T-helper 2 cell (primary cell): Measurements from ENCODE around the gene CGB2.

Experiments
- DNase-seq, 5 experiments: peaks; one replicate each; pipeline versions ENCODE4 v3.0.0 to v3.0.0-alpha.2; 2012 to 2022
- total RNA-seq, 2 donors: gene quantifications; one replicate each; lab custom pipeline; 2026; lab: John Stamatoyannopoulos, UW

Gene CGB2
- 0 reads per million in 2 donors for total RNA-seq

DNA sequence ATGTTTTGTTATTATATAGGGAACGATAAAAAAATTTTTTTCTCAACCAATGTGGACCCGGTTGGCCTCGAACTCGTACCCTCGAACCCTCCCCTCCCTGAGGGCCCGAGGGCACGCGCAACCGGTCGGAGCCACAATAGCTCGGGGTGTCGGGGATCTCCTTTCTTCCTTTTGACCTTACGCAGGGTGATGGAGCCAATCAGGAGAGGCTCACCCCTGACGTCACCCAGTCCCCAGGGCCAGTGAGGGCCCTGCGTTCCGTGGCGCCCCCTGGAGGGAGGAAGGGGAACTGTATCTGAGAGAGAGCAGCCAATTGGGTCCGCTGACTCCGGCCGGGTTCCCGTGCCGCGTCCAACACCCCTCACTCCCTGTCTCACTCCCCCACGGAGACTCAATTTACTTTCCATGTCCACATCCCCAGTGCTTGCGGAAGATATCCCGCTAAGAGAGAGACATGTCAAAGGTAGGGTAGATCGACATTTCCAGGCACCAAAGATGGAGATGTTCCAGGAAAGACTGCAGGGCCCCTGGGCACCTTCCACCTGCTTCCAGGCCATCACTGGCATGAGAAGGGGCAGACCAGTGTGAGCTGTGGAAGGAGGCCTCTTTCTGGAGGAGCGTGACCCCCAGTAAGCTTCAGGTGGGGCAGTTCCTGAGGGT, at the start of gene CGB2:
CGB2 (plus strand) TSS at position 249 of the 660 bp plus-strand sequence; CDS start at position 455, 206 bp downstream.
- DNase-seq = peak in 4 of 5 experiments; percentile 32 to 77 (median 42)

DNA sequence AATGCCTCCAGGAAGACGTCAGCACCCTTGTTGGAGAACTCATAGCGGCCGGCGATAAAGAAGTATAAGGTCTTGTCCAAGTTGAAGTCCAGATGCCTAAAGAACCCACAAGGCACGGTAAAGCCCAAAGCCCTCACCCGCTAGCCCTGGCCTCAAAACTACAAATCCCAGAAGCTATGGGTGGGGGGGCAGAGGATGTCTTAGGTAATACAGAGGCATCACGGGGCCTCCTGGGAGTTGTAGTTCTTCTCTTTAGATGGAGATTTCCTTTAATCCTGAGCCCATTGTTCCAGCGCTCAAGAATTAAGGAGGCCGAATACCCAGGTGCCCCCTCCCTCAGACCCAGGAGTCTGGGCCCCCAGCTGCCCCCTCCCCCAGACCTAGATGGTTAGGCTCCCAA, 49.4 kb upstream of the CGB2 start:
- DNase-seq = no peak

GRCh38 chr19:48985711-48986110, 46.0 kb upstream of the CGB2 start:
- DNase-seq = no peak

- DNase-seq = no peak
These were observed 45.5 kb upstream of the CGB2 start for GRCh38 chr19:48986211-48986610.

DNA sequence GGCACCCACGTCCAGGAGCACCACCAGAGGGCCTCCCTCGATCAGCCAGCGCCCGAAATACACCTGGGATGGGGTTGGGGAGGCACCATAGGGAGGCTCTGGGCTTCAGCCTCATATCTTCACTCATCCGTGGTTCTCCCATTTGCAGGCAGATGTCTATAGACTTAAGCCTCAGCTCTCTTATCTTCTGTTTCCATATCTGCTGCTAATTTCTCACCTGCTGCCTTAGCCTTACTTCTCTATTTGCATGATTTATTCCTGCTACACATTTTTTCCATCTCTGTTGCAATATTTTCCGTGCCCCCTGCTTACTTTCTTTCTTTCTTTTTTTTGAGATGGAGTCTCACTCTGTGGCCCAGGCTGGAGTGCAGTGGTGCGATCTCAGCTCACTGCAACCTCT, 44.4 kb upstream of the CGB2 start:
- DNase-seq = no peak

DNA sequence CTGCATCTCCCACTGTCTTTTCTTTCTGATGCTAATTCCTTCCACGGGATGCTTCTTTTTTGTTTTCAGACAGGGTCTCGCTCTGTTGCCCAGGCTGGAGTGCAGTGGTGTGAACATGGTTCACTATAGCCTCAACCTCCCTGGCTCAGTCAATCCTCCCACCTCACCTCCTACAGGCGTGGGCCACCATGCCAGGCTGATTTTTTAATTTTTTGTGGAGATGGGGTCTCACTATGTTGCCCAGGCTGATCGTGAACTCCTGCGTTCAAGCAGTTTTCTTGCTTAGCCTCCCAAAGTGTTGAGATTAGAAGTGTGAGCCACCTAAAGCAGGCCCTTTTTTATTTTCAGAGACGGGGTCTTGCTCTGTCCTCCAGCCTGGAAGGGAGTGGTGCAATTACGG, 43.4 kb upstream of the CGB2 start:
- no peak for DNase-seq

- DNase-seq = no peak
These were observed 42.8 kb upstream of the CGB2 start for GRCh38 chr19:48988860-48989259.

DNA sequence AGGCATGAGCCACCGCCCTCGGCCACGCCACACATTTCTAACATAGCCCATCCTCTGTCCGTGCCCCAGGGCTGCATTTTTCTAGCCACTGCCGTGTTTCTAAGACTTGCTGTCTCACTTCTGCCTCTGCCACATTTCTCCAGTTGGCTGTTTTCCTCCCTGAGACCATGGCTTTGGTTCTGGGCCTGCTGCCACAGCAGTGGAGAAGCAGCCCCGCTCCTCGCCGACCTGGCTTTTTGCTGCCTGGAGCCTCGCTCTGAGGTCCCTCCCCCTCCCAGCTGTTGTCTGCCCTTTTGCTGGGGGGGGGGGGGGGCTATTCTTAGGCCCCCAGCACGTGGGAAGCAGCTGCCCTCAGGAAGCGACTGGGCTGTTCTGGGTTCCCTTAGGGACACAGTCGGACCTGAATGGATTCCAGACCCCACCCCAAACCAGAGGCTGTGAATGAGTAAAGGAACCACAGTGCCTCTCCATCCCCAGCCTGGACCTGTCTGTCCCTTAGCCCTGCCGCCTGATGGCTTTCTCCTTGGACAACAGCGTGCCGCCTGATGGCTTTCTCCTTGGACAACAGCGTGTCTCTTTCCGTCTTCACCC, 41.9 kb upstream of the CGB2 start:
- DNase-seq = no peak

- DNase-seq = no peak
These were observed 41.3 kb upstream of the CGB2 start for GRCh38 chr19:48990400-48990799.

- DNase-seq = no peak
These were observed 40.6 kb upstream of the CGB2 start for GRCh38 chr19:48991011-48991609.

GRCh38 chr19:48991873-48992580, 39.7 kb upstream of the CGB2 start:
- DNase-seq = no peak

- peak in 1 of 5 experiments; percentile 36 for DNase-seq
These were observed 39.0 kb upstream of the CGB2 start for GRCh38 chr19:48992581-48993174.

- peak; percentile 98 to 100 (median 99) for DNase-seq
These were observed 38.3 kb upstream of the CGB2 start, which contains the start of the genes GYS1 and RUVBL2 for GRCh38 chr19:48993175-48994034. TSS of gene GYS1 (minus strand) at chr19:48993309. CDS start at chr19:48993112, 197 bp downstream. TSS of gene RUVBL2 (plus strand) at chr19:48993887. CDS start at chr19:48993912, 25 bp downstream.

GRCh38 chr19:48994035-48994386, 37.7 kb upstream of the CGB2 start:
- no peak for DNase-seq

GRCh38 chr19:48997972-48998371, 33.7 kb upstream of the CGB2 start:
- peak in 2 of 5 experiments; percentile 35 to 56 for DNase-seq

GRCh38 chr19:48999481-49000325, 32.0 kb upstream of the CGB2 start:
- peak; percentile 30 to 82 (median 55) for DNase-seq

DNA sequence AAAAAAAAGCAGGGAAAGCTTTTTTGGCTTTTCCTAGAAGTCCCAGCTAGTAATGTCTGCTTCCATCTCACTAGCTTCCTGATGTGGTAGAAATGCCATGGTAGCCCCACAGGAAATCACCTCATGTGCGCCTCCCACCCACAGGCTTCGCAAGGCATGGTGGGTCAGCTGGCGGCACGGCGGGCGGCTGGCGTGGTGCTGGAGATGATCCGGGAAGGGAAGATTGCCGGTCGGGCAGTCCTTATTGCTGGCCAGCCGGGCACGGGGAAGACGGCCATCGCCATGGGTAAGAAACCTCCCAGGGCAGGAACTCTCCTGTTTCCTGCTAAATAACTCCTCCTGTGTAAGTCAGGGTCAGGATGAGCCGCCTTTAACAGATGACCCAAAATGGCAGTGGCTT, 27.6 kb upstream of the CGB2 start:
- DNase-seq = no peak

GRCh38 chr19:49004964-49005614, 26.6 kb upstream of the CGB2 start:
- no peak for DNase-seq

- DNase-seq = no peak
These were observed 24.8 kb upstream of the CGB2 start for GRCh38 chr19:49006905-49007304.

GRCh38 chr19:49009828-49010227, 21.9 kb upstream of the CGB2 start:
- no peak for DNase-seq
